ENCODE results near the gene COL19A1.

COL19A1 gene

GRCh38 chr6:70060680-70061079 lies 194.3 kb downstream of the COL19A1 start:
- DNase-seq (ENCODE audit: low read depth) = no peak

GRCh38 chr6:70061546-70061945 lies 195.2 kb downstream of the COL19A1 start:
- DNase-seq (ENCODE audit: low read depth) = no peak

GRCh38 chr6:70062010-70062409 lies 195.7 kb downstream of the COL19A1 start:
- no peak for DNase-seq (ENCODE audit: low read depth)

GRCh38 chr6:70072540-70073179 lies 206.3 kb downstream of the COL19A1 start:
- no peak for DNase-seq (ENCODE audit: low read depth)

- DNase-seq (ENCODE audit: low read depth) = no peak
These were observed 207.3 kb downstream of the COL19A1 start for GRCh38 chr6:70073637-70074036.

GRCh38 chr6:70079241-70079640 lies 212.9 kb downstream of the COL19A1 start:
- no peak for DNase-seq (ENCODE audit: low read depth)

- DNase-seq (ENCODE audit: low read depth) = no peak
These were observed 214.2 kb downstream of the COL19A1 start for GRCh38 chr6:70080443-70081070.

- no peak for DNase-seq (ENCODE audit: low read depth)
These were observed 216.5 kb downstream of the COL19A1 start for GRCh38 chr6:70082830-70083229.

- DNase-seq (ENCODE audit: low read depth) = no peak
These were observed 220.4 kb downstream of the COL19A1 start for GRCh38 chr6:70086806-70087205.

- DNase-seq (ENCODE audit: low read depth) = no peak
These were observed 227.8 kb downstream of the COL19A1 start for GRCh38 chr6:70094156-70094555.

GRCh38 chr6:70099732-70100131 lies 233.4 kb downstream of the COL19A1 start:
- DNase-seq (ENCODE audit: low read depth) = no peak

GRCh38 chr6:70103798-70104197 lies 237.4 kb downstream of the COL19A1 start:
- DNase-seq (ENCODE audit: low read depth) = no peak

- DNase-seq (ENCODE audit: low read depth) = no peak
These were observed 241.7 kb downstream of the COL19A1 start for GRCh38 chr6:70107852-70108629.

GRCh38 chr6:70110126-70111022 lies 244.0 kb downstream of the COL19A1 start:
- DNase-seq (ENCODE audit: low read depth) = no peak

GRCh38 chr6:70111737-70112136 lies 245.4 kb downstream of the COL19A1 start:
- DNase-seq (ENCODE audit: low read depth) = no peak

- DNase-seq (ENCODE audit: low read depth) = no peak
These were observed 246.4 kb downstream of the COL19A1 start for GRCh38 chr6:70112716-70113115.

GRCh38 chr6:70113171-70113570 lies 246.8 kb downstream of the COL19A1 start:
- DNase-seq (ENCODE audit: low read depth) = no peak

GRCh38 chr6:70118670-70119069 lies 252.3 kb downstream of the COL19A1 start:
- no peak for DNase-seq (ENCODE audit: low read depth)

- no peak for DNase-seq (ENCODE audit: low read depth)
These were observed 253.0 kb downstream of the COL19A1 start for GRCh38 chr6:70119218-70119835.

GRCh38 chr6:70124443-70124842 lies 258.1 kb downstream of the COL19A1 start:
- no peak for DNase-seq (ENCODE audit: low read depth)

- DNase-seq (ENCODE audit: low read depth) = no peak
These were observed 258.7 kb downstream of the COL19A1 start for GRCh38 chr6:70124882-70125545.

Measured in T follicular helper cell (primary cell).